H1 (cell line): Measurements from ENCODE around the gene KCNQ1OT1. TPM values are rescaled to one million over a fixed set of nuclear protein-coding genes. Genes with fewer than 3 reads are reported as not detected.

Source experiments
- CTCF ChIA-PET: fragments of 300-600 bp; sonication (Branson Sonifier 250); formaldehyde crosslinking; loops from one replicate; lab custom pipeline; 2021; ENCODE audit not compliant: partially characterized antibody; lab: Charles Lee
- POLR2A ChIA-PET: fragments of 300-600 bp; sonication (Branson Sonifier 250); formaldehyde crosslinking; loops from one replicate; lab custom pipeline; 2021; ENCODE audit warnings: inconsistent platforms; ENCODE audit not compliant: partially characterized antibody; lab: Charles Lee
- DNase-seq, 2 experiments: peaks; one replicate each; pipeline versions ENCODE4 v3.0.0 to v3.0.0-alpha.2; 2010 to 2022; ENCODE audit warnings: low spot score in 2 of 2, low read depth in 1 of 2, mixed read lengths in 1 of 2
- FAIRE-seq: peaks from 2 replicates; lab custom pipeline; 2011; peaks lifted over from hg19 to GRCh38; lab: Jason Lieb, UNC
- H2AFZ ChIP-seq: 2 replicates; pipeline ENCODE4 v1.8.1; 2012; ENCODE audit warnings: low read length, inconsistent platforms
- H2AK5ac ChIP-seq: 2 replicates; pipeline ENCODE4 v1.6.1; 2013; ENCODE audit warnings: low read depth, low read length
- H2BK120ac ChIP-seq: replicated peaks from 2 replicates; pipeline ENCODE3; 2013; ENCODE audit warnings: low read depth, low read length, inconsistent platforms
- H2BK12ac ChIP-seq: 2 replicates; pipeline ENCODE4 v1.6.1; 2013; ENCODE audit warnings: low read depth, low read length
- H2BK15ac ChIP-seq: 2 replicates; pipeline ENCODE4 v1.6.1; 2013; ENCODE audit warnings: low read length
- H2BK20ac ChIP-seq: 2 replicates; pipeline ENCODE4 v1.6.1; 2013; ENCODE audit warnings: low read length
- H2BK5ac ChIP-seq: 2 replicates; pipeline ENCODE4 v1.6.1; 2013; ENCODE audit warnings: low read depth, low read length
- H3K14ac ChIP-seq: 2 replicates; pipeline ENCODE4 v1.6.1; 2013; ENCODE audit warnings: inconsistent platforms; ENCODE audit not compliant: insufficient read length
- H3K18ac ChIP-seq: 2 replicates; pipeline ENCODE4 v1.6.1; 2013; ENCODE audit warnings: low read length; ENCODE audit errors: extremely low read depth
- H3K23ac ChIP-seq: 2 replicates; pipeline ENCODE4 v1.6.1; 2013; ENCODE audit warnings: inconsistent platforms; ENCODE audit not compliant: insufficient read length
- H3K23me2 ChIP-seq: 2 replicates; pipeline ENCODE4 v1.6.1; 2013; ENCODE audit warnings: low read depth, low read length
- H3K27ac ChIP-seq: 2 replicates; pipeline ENCODE4 v1.6.1; 2011; ENCODE audit warnings: low read depth, low read length, inconsistent platforms
- H3K27me3 ChIP-seq, 4 experiments: replicated peaks in 1 of 4; 1 replicate in 1 of 4; 2 replicates in 3 of 4; pipeline versions ENCODE4 v1.6.1 to v1.8.1; 2011 to 2013; ENCODE audit warnings: low read length in 3 of 4, mild to moderate bottlenecking in 3 of 4, inconsistent platforms in 2 of 4, mixed read lengths in 2 of 4, moderate library complexity in 1 of 4; ENCODE audit not compliant: control insufficient read depth in 3 of 4, insufficient read depth in 3 of 4; ENCODE audit errors: extremely low read depth in 1 of 4
- H3K36me3 ChIP-seq, 4 experiments: 2 replicates each; pipeline versions ENCODE4 v1.6.1 to v1.8.1; 2011 to 2013; ENCODE audit warnings: mild to moderate bottlenecking in 4 of 4, low read length in 3 of 4, moderate library complexity in 2 of 4, control low read depth in 1 of 4, inconsistent platforms in 1 of 4; ENCODE audit not compliant: insufficient read depth in 4 of 4, control insufficient read depth in 2 of 4
- H3K4ac ChIP-seq: replicated peaks from 2 replicates; pipeline ENCODE3; 2013; ENCODE audit warnings: low read length, low read depth, mixed read lengths, inconsistent platforms; ENCODE audit not compliant: insufficient read length
- H3K4me1 ChIP-seq, 4 experiments: replicated peaks in 1 of 4; 1 replicate in 1 of 4; 2 replicates in 3 of 4; pipeline versions ENCODE4 v1.6.1 to v1.8.1; 2011 to 2013; ENCODE audit warnings: low read length in 3 of 4, inconsistent platforms in 2 of 4, mixed read lengths in 1 of 4; ENCODE audit not compliant: insufficient read depth in 4 of 4, control insufficient read depth in 3 of 4
- H3K4me2 ChIP-seq, 2 experiments: 2 replicates each; pipeline versions ENCODE4 v1.6.1 to v1.8.1; 2011 to 2013; ENCODE audit warnings: low read depth in 2 of 2, low read length in 2 of 2, control low read depth in 1 of 2, inconsistent platforms in 1 of 2, mild to moderate bottlenecking in 1 of 2; ENCODE audit not compliant: insufficient read depth in 1 of 2
- H3K4me3 ChIP-seq, 4 experiments: fragments of 200-600, 300-600 bp in 1 of 4; sonication (generic), shearing (Covaris generic), sonication (Bioruptor Twin) in 1 of 4; 2 replicates each; pipeline versions ENCODE4 v1.5.1 to v1.8.1; 2011 to 2016; ENCODE audit warnings: low read length in 4 of 4, low read depth in 3 of 4, control low read depth in 2 of 4, inconsistent platforms in 2 of 4, mild to moderate bottlenecking in 2 of 4, mixed read lengths in 1 of 4, moderate library complexity in 1 of 4; ENCODE audit not compliant: insufficient read depth in 2 of 4; ENCODE audit errors: extremely low read depth in 1 of 4
- H3K56ac ChIP-seq: replicated peaks from 2 replicates; pipeline ENCODE3; 2013; ENCODE audit warnings: low read depth, mild to moderate bottlenecking, mixed read lengths, low read length, inconsistent platforms; ENCODE audit not compliant: insufficient read length
- H3K79me1 ChIP-seq: 2 replicates; pipeline ENCODE4 v1.6.1; 2013; ENCODE audit warnings: low read depth, low read length, control low read depth
- H3K79me2 ChIP-seq, 2 experiments: 2 replicates each; pipeline versions ENCODE4 v1.6.1 to v1.8.1; 2012 to 2013; ENCODE audit warnings: low read length in 2 of 2, mild to moderate bottlenecking in 2 of 2, inconsistent platforms in 1 of 2; ENCODE audit not compliant: insufficient read depth in 2 of 2, control insufficient read depth in 1 of 2
- H3K9ac ChIP-seq, 4 experiments: replicated peaks in 1 of 4; 1 replicate in 1 of 4; 2 replicates in 3 of 4; pipeline versions ENCODE4 v1.6.1 to v1.8.1; 2011 to 2013; ENCODE audit warnings: low read depth in 3 of 4, low read length in 3 of 4, control low read depth in 2 of 4, mild to moderate bottlenecking in 2 of 4, moderate library complexity in 2 of 4, inconsistent platforms in 1 of 4; ENCODE audit errors: extremely low read depth in 1 of 4
- H3K9me3 ChIP-seq, 2 experiments: 2 replicates each; pipeline versions ENCODE4 v1.6.1 to v1.8.1; 2012 to 2013; ENCODE audit warnings: mild to moderate bottlenecking in 2 of 2, moderate library complexity in 2 of 2, control low read depth in 1 of 2, inconsistent platforms in 1 of 2, low read depth in 1 of 2, low read length in 1 of 2, mixed read lengths in 1 of 2; ENCODE audit not compliant: insufficient read depth in 2 of 2
- H4K20me1 ChIP-seq, 2 experiments: replicated peaks in 1 of 2; 2 replicates each; pipeline versions ENCODE3 to v1.8.1; 2011 to 2013; ENCODE audit warnings: inconsistent platforms in 2 of 2, low read length in 2 of 2, mild to moderate bottlenecking in 1 of 2; ENCODE audit not compliant: insufficient read depth in 2 of 2, control insufficient read depth in 1 of 2
- H4K5ac ChIP-seq: 2 replicates; pipeline ENCODE4 v1.6.1; 2013; ENCODE audit warnings: low read length, low read depth, mixed read lengths, inconsistent platforms; ENCODE audit not compliant: insufficient read length
- H4K8ac ChIP-seq: 2 replicates; pipeline ENCODE4 v1.8.0; 2013; ENCODE audit warnings: mild to moderate bottlenecking, moderate library complexity, low read length, inconsistent platforms; ENCODE audit not compliant: insufficient read depth; ENCODE audit errors: extremely low read depth
- H4K91ac ChIP-seq: replicated peaks from 2 replicates; pipeline ENCODE3; 2013; ENCODE audit warnings: low read length, mixed read lengths, inconsistent platforms; ENCODE audit not compliant: insufficient read length
- CEBPB ChIP-seq: IDR thresholded peaks from 2 replicates; pipeline ENCODE4 v1.6.1; 2012; ENCODE audit warnings: low read depth, low read length
- CHD1 ChIP-seq: IDR thresholded peaks from 2 replicates; pipeline ENCODE4 v1.6.1; 2012; ENCODE audit warnings: low read depth, low read length, improper control_type of control experiment
- FOSL1 ChIP-seq: IDR thresholded peaks from 2 replicates; pipeline ENCODE4 v1.6.1; 2011; ENCODE audit warnings: mild to moderate bottlenecking, low read depth, low read length, moderate library complexity; ENCODE audit not compliant: insufficient read depth
- HDAC6 ChIP-seq: IDR thresholded peaks from one replicate; pipeline ENCODE4 v1.7.1; 2012; ENCODE audit warnings: low read depth, mild to moderate bottlenecking, inconsistent platforms, low read length, moderate library complexity
- KDM1A ChIP-seq: fragments of 200-600, 300-600 bp; sonication (generic); IDR thresholded peaks from 2 replicates; pipeline ENCODE4 v1.7.1; 2016; ENCODE audit warnings: mild to moderate bottlenecking, low read length, borderline replicate concordance
- SIN3A ChIP-seq, 2 experiments: IDR thresholded peaks in 1 of 2; conservative IDR thresholded peaks in 1 of 2; 2 replicates each; pipeline ENCODE4 v1.6.1; 2011 to 2012; ENCODE audit warnings: low read length in 2 of 2, improper control_type of control experiment in 1 of 2, low read depth in 1 of 2, mild to moderate bottlenecking in 1 of 2
- TAF1 ChIP-seq: IDR thresholded peaks from 2 replicates; pipeline ENCODE4 v1.6.1; 2011; ENCODE audit warnings: mild to moderate bottlenecking, low read depth, low read length
- YY1 ChIP-seq: IDR thresholded peaks from 2 replicates; pipeline ENCODE4 v1.6.1; 2011; ENCODE audit warnings: low read depth, mild to moderate bottlenecking, low read length
- WGBS, 2 experiments: shearing (Covaris generic) in 1 of 2; methylation state at CpG; one replicate each; pipeline versions ENCODE4 v1.1.6 to v1.1.7; 2013 to 2015; ENCODE audit warnings: low lambda C conversion rate in 2 of 2, mixed read lengths in 2 of 2, inconsistent platforms in 1 of 2, low coverage in 1 of 2, missing lambda C conversion rate in 1 of 2; ENCODE audit not compliant: insufficient replicate concordance in 2 of 2, insufficient coverage in 1 of 2, insufficient read length in 1 of 2; ENCODE audit errors: extremely low coverage in 1 of 2, missing lambda C conversion rate in 1 of 2; 5-methylcytosine and 5-hydroxymethylcytosine counted together
- polyA plus RNA-seq, 7 experiments: library from polyadenylated mRNA; depleted of rRNA in 3 of 7; stranded (reverse) in 5 of 7; unstranded in 2 of 7; fragments of >200 nt in 5 of 7; fragments of 200-250 nt in 2 of 7; gene quantifications; 1 replicate in 5 of 7; 2 replicates in 1 of 7; 4 replicates in 1 of 7; pipeline versions ENCODE4 v1.2.1 to v1.2.3, GENCODE V29; 2011 to 2013; ENCODE audit warnings: missing spikeins in 2 of 7, mixed read lengths in 2 of 7
- total RNA-seq: library from RNA; stranded (reverse); fragmentation: NEBNext Ultra II Directional; extraction: Animal tissue kit (Norgen Biotek cat#: 25700); gene quantifications from 2 replicates; pipeline ENCODE4 v1.2.1, GENCODE V29; 2021
- TF ChIP-seq, protein P1 (sequence below): IDR thresholded peaks from 2 replicates; pipeline ENCODE4 v1.6.1; 2011; ENCODE audit warnings: low read length, improper control_type of control experiment

Gene KCNQ1OT1
- total and polyA plus RNA-seq, 2 of the 8 experiments (the other 6 are each of a cell fraction or from before 2014, with no cell fraction given): 0.21 to 1.2 TPM

DNA sequence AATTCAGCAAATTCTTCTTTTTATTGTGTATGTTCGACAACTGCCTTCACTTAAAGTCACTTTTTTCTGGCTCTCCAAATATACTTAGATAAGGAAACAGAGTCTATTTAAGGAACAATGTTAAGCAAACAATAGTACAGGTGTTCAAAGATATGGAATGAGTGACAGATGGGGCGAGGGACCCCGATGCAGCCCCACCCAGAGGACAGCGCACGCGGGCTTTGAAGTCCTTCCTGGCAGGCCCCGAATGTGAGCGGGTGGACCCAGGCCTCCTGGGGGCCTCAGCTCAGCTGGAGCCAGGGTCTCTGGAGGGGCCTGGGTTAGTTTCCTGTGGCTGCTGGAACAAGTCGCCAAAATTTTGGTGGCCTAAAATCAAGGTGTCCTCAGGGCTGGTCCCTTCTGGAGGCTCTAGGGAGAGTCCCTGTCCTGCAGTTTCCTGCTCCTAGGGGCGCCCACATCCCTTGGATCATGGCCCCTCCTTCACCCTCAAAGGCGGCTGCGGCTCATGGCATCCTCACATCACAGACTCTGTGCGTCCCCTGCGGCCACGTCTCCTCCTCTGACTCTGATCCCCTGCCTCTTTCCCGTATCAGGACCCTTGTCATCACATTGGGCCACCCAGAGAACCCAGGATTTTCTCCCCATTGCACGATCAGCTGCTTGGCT is 40.6 kb upstream of the KCNQ1OT1 start:
- H3K4ac ChIP-seq: no peak overlapping the region
- peaks cover 0 to 4% (median 0%) of the 10 kb centered on the region in 4 experiments; a peak in 1 of 7 replicates for H3K4me1 ChIP-seq
- H2AK5ac ChIP-seq: no peak overlapping the region
- H3K23ac ChIP-seq: no peak overlapping the region
- H4K8ac ChIP-seq: no peak overlapping the region
- ChIA-PET CTCF (interaction anchor here (0.8 to 1.8 kb wide), 2 partner anchors 154 to 209 kb away, joined by 3 to 4 read pairs; no protein-coding TSS in a partner anchor), POLR2A (no interaction called here)
- no peaks in the 10 kb centered on the region for H3K36me3 ChIP-seq
- H2BK15ac ChIP-seq: no peak overlapping the region
- H3K4me3 ChIP-seq: no peak overlapping the region
- TF ChIP-seq YY1: no peak
- TF ChIP-seq CHD1: no peak
- no peak for TF ChIP-seq KDM1A
- TF ChIP-seq TAF1: no peak
- no peak for TF ChIP-seq HDAC6
- no peak for TF ChIP-seq SIN3A (conservative IDR thresholded peaks at IDR 0.05 in 1 of 2, IDR thresholded peaks at IDR 0.05 in 1 of 2; ENCODE audit: low read depth in 1 of 2, low read length in 2 of 2)
- no peak for TF ChIP-seq CEBPB
- no peak for TF ChIP-seq FOSL1
- TF ChIP-seq, protein P1, sequence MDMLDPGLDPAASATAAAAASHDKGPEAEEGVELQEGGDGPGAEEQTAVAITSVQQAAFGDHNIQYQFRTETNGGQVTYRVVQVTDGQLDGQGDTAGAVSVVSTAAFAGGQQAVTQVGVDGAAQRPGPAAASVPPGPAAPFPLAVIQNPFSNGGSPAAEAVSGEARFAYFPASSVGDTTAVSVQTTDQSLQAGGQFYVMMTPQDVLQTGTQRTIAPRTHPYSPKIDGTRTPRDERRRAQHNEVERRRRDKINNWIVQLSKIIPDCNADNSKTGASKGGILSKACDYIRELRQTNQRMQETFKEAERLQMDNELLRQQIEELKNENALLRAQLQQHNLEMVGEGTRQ: no peak
- TF ChIP-seq, all 59 proteins: peak for 0
- no peak overlapping the region for H3K9ac ChIP-seq
- no peak overlapping the region for H2BK20ac ChIP-seq
- no peak overlapping the region for H3K27ac ChIP-seq
- H2BK5ac ChIP-seq: no peak overlapping the region
- H3K14ac ChIP-seq: no peak overlapping the region
- H3K18ac ChIP-seq: no peak overlapping the region
- no peak overlapping the region for H3K4me2 ChIP-seq
- H2BK120ac ChIP-seq: no peak overlapping the region
- FAIRE-seq (no peak), DNase-seq (no peak)
- H3K56ac ChIP-seq: no peak overlapping the region
- no peak overlapping the region for H2AFZ ChIP-seq
- H3K79me2 ChIP-seq: no peaks in the 10 kb centered on the region
- H3K23me2 ChIP-seq: no peaks in the 10 kb centered on the region
- H4K5ac ChIP-seq: no peak overlapping the region
- H4K20me1 ChIP-seq: peaks cover 0 to 4% of the 10 kb centered on the region in 2 experiments
- no peaks in the 10 kb centered on the region; a peak in 1 of 4 replicates for H3K9me3 ChIP-seq
- H4K91ac ChIP-seq: no peak overlapping the region
- H2BK12ac ChIP-seq: no peak overlapping the region
- H3K27me3 ChIP-seq: peaks cover 0 to 23% (median 15%) of the 10 kb centered on the region in 4 experiments; a peak in 5 of 7 replicates
- WGBS, 2 experiments: 93% methylated on average over 17 of the region's 17 CpGs; no CpG with 5 or more reads in 1 of the 2 experiments
- no peaks in the 10 kb centered on the region for H3K79me1 ChIP-seq
